Measurements from ENCODE around the gene CDADC1.

The CDADC1 gene

GRCh38 chr13:49302222-49302621 is 54.5 kb downstream of the CDADC1 start:
- no peak for ATAC-seq
- TF ChIP-seq SNAI2 (CRISPR knock-in tag; IDR thresholded peaks at IDR 0.05) (no peak), ESRRG (CRISPR knock-in tag; IDR thresholded peaks at IDR 0.05) (no peak), TSHZ2 (CRISPR knock-in tag; IDR thresholded peaks at IDR 0.05) (no peak), TOX (CRISPR knock-in tag; IDR thresholded peaks at IDR 0.05; ENCODE audit: borderline replicate concordance) (no peak), CSDC2 (CRISPR knock-in tag; IDR thresholded peaks at IDR 0.05) (no peak), ARNTL (CRISPR knock-in tag; IDR thresholded peaks at IDR 0.05; ENCODE audit: borderline replicate concordance, low read depth) (no peak), ZNF8 (CRISPR knock-in tag; IDR thresholded peaks at IDR 0.05) (no peak), TCF4 (CRISPR knock-in tag; IDR thresholded peaks at IDR 0.05; ENCODE audit: borderline replicate concordance) (no peak), ZC3H10 (CRISPR knock-in tag; IDR thresholded peaks at IDR 0.05) (no peak), ZFP3 (CRISPR knock-in tag; IDR thresholded peaks at IDR 0.05) (no peak), GLIS3 (CRISPR knock-in tag; IDR thresholded peaks at IDR 0.05) (no peak)
- TF ChIP-seq, protein P1, sequence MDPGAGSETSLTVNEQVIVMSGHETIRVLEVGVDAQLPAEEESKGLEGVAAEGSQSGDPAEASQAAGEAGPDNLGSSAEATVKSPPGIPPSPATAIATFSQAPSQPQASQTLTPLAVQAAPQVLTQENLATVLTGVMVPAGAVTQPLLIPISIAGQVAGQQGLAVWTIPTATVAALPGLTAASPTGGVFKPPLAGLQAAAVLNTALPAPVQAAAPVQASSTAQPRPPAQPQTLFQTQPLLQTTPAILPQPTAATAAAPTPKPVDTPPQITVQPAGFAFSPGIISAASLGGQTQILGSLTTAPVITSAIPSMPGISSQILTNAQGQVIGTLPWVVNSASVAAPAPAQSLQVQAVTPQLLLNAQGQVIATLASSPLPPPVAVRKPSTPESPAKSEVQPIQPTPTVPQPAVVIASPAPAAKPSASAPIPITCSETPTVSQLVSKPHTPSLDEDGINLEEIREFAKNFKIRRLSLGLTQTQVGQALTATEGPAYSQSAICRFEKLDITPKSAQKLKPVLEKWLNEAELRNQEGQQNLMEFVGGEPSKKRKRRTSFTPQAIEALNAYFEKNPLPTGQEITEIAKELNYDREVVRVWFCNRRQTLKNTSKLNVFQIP (CRISPR knock-in tag; IDR thresholded peaks at IDR 0.05; ENCODE audit: borderline replicate concordance, low read depth), result no peak
- TF ChIP-seq, protein P2, sequence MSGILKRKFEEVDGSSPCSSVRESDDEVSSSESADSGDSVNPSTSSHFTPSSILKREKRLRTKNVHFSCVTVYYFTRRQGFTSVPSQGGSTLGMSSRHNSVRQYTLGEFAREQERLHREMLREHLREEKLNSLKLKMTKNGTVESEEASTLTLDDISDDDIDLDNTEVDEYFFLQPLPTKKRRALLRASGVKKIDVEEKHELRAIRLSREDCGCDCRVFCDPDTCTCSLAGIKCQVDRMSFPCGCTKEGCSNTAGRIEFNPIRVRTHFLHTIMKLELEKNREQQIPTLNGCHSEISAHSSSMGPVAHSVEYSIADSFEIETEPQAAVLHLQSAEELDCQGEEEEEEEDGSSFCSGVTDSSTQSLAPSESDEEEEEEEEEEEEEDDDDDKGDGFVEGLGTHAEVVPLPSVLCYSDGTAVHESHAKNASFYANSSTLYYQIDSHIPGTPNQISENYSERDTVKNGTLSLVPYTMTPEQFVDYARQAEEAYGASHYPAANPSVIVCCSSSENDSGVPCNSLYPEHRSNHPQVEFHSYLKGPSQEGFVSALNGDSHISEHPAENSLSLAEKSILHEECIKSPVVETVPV (CRISPR knock-in tag; IDR thresholded peaks at IDR 0.05), result no peak

GRCh38 chr13:49302817-49303216 is 55.1 kb downstream of the CDADC1 start:
- TF ChIP-seq CREB5 (CRISPR knock-in tag; IDR thresholded peaks at IDR 0.05; ENCODE audit: low read depth), result no peak
- no peak for TF ChIP-seq ESRRG (CRISPR knock-in tag; IDR thresholded peaks at IDR 0.05)
- TF ChIP-seq TSHZ2 (CRISPR knock-in tag; IDR thresholded peaks at IDR 0.05), result no peak
- TF ChIP-seq ZNF70 (CRISPR knock-in tag; IDR thresholded peaks at IDR 0.05), result no peak
- no peak for TF ChIP-seq ZFP3 (CRISPR knock-in tag; IDR thresholded peaks at IDR 0.05)
- no peak for TF ChIP-seq TOX (CRISPR knock-in tag; IDR thresholded peaks at IDR 0.05; ENCODE audit: borderline replicate concordance)
- TF ChIP-seq, protein P2 (CRISPR knock-in tag; IDR thresholded peaks at IDR 0.05), result no peak
- no peak for TF ChIP-seq ARNTL (CRISPR knock-in tag; IDR thresholded peaks at IDR 0.05; ENCODE audit: borderline replicate concordance, low read depth)
- TF ChIP-seq ZNF8 (CRISPR knock-in tag; IDR thresholded peaks at IDR 0.05), result no peak
- TF ChIP-seq, protein P1 (CRISPR knock-in tag; IDR thresholded peaks at IDR 0.05; ENCODE audit: borderline replicate concordance, low read depth), result no peak
- TF ChIP-seq PPARA (CRISPR knock-in tag; IDR thresholded peaks at IDR 0.05; ENCODE audit: borderline replicate concordance), result no peak
- no peak for TF ChIP-seq PATZ1 (CRISPR knock-in tag; IDR thresholded peaks at IDR 0.05; ENCODE audit: borderline replicate concordance)
- no peak for TF ChIP-seq CSDC2 (CRISPR knock-in tag; IDR thresholded peaks at IDR 0.05)
- TF ChIP-seq OSR1 (CRISPR knock-in tag; IDR thresholded peaks at IDR 0.05), result no peak
- TF ChIP-seq ZFP30 (CRISPR knock-in tag; IDR thresholded peaks at IDR 0.05), result no peak
- no peak for TF ChIP-seq ISL1 (CRISPR knock-in tag; IDR thresholded peaks at IDR 0.05)
- TF ChIP-seq SNAI2 (CRISPR knock-in tag; IDR thresholded peaks at IDR 0.05), result no peak
- no peak for TF ChIP-seq ZNF565 (CRISPR knock-in tag; conservative IDR thresholded peaks at IDR 0.05; ENCODE audit: low read depth)
- no peak for TF ChIP-seq GLIS3 (CRISPR knock-in tag; IDR thresholded peaks at IDR 0.05)
- TF ChIP-seq BACH2 (CRISPR knock-in tag; IDR thresholded peaks at IDR 0.05; ENCODE audit: borderline replicate concordance), result no peak
- ATAC-seq, result no peak
